Esophagus mucosa (tissue), 1 donor: ENCODE results near the gene ODF2. TPM values are rescaled to one million over a fixed set of nuclear protein-coding genes. Genes with fewer than 3 reads are reported as not detected.
"Not testable (repeated sequence)": the region's sequence is repeated elsewhere in the genome, so short reads cannot be mapped to it uniquely, and the experiment has no call there.

Source experiments
- ATAC-seq: fragments of 200-7000 bp; cut with Tn5 transposase; one replicate; pipeline ENCODE4 v1.9.1; 2020
- total RNA-seq: library from RNA; stranded (reverse); gene quantifications from one replicate; pipeline ENCODE4 v1.2.4, GENCODE V29; 2023
- donor health status: DM: yes; HTN: yes; CAD: no.

Gene ODF2
- total RNA-seq, 1 donor from 2014 or later: 14.5 TPM

DNA sequence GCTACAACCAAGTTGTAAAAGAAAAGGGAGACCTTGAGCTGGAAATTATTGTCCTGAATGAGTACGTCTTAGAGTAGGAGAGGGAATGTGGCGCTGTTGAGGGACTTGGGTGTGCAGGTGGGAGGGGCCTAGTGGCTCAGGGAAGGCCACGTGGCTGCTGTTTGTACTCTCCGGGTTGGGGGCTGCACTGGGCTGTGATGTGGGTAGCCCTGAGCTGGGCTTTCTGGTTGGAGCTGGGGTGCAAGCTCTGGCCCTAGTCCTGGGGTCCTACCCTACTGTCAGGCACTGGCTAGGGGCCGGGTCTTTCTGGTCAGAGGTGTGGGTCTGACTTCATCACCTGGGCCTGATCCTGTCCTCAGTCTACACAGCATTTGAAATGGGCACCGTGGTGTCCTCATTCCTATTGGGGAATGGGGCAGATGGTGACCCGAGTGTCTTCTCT is 29.6 kb downstream of the ODF2 start:
- ATAC-seq: no peak

DNA sequence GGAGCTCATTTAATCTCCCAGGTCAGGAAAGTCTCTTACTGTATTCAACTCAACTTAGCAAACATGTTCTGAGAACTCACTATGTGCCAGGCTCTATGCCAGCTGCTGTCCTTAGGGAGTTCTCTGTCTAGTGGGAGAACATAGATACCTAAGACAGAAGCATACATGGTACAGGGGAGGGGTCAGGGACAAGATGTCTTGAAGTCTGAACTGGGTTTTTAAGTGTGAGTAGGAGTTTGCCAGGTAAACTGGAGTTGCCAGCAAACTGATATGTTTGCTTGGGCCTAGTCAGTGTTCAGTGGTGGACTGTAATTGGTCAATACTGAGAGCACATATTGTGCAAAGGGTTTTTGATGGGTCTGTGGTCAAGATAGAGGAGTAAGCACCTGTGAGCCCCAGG is 30.4 kb downstream of the ODF2 start:
- no peak for ATAC-seq

DNA sequence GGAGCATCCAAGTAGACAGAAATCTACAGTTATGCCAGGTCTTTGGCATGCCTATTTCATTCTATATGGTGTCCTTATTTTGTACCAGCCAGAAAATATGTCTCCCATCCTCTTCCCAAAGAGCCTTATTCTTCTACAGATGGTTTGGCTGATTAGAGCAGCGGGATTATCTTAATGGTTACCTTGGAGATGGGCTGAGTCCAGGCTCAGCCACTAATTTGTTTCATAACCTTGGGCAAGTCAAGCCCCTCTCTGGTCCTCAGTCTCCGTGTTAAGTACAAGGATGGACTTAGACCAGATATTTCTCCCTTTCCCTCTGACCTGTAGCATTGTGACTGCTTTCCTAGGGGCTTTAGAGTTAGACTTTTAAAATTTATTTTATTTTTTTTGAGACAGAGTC is 37.6 kb downstream of the ODF2 start:
- ATAC-seq: no peak

DNA sequence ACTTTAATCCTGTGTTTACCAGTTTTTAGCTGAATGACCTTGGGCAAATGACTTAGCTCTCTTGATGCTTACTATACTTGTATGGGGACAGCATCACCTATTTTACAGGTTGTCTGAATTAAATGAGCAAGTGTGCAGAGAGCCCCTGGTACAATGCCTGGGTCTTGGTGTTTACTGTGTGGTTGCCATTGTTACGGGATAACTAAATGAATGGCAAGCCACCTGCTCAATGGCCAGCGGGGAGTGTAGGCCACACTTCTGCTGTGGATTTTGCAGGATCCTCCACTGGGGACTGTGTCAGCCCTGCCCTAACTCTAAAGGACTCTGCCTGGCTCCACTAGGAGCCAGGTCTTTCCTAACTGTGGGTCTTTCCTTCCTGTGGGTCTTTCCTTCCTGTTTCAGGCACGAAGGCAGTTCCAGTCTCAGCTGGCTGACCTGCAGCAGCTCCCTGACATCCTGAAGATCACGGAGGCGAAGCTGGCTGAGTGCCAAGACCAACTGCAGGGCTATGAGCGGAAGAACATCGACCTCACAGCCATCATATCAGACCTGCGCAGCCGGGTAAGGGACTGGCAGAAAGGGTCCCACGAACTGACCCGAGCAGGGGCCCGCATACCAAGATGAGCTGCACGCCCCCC is 38.4 kb downstream of the ODF2 start:
- ATAC-seq: peak; percentile 51

DNA sequence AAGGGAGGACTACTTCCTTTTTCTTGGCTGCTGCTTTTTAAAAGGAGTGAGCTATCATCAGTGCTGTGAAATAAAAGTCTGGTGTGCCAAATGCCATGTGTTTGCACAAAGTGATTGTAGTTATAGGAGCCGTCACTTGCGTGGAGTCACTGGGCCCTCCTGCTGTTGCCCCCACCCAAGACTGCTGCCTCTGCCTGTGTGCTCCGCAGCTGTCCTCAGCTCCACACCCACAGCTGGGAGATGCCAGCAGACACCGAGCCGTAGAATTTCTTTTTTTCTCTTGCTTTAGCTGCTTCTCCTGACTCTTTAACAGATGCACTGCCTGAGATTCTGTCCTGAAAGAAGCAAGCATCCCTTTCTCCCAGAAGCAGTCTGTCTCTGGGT is 38.9 kb downstream of the ODF2 start:
- no peak for ATAC-seq

DNA sequence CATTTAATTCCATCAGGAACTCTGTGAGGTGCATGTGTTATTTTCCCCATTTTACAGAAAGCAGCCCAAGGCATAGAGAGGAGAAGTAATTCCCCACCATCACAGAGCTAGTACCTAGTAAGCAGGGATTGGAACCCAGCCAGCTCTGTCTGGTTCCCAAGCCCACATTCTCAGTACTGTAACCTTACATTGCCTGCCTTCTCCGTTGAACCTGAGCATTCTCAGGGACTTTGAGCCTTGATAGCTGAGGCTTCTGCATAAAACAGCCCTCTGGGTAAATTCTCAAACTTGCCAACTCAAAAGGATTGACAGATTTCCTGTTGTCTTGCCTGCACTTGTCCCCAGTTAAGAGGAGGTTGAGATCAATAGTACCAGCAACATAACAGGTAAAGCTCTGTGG is 39.5 kb downstream of the ODF2 start:
- peak; percentile 40 for ATAC-seq

DNA sequence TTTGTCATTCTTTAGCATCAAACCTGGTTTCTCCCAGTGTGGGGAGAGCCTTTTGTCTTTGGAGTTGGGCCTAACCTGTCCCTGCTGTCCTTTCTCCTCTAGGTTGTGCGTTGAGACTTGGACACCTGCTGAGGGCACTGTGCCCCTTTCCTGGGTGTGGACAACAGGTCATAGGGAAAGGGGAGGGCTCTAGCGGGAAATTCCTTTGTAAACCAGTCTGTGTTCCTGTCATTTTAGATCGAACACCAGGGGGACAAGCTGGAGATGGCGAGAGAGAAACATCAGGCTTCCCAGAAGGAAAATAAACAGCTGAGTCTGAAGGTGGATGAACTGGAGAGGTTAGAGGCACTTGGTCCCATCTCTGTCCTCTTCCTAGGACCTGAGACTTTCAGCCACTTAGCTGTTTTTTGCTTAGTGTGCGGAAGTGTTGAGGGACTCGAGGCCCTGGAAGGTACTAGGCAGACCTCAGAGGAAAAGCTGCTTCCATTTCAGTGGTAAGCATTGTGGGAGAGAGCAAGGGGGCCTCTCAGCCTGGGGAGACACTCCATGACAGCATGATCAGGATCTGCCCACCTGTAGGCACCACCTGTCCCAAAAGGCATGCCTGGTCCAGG is 40.1 kb downstream of the ODF2 start:
- ATAC-seq: peak; percentile 11

DNA sequence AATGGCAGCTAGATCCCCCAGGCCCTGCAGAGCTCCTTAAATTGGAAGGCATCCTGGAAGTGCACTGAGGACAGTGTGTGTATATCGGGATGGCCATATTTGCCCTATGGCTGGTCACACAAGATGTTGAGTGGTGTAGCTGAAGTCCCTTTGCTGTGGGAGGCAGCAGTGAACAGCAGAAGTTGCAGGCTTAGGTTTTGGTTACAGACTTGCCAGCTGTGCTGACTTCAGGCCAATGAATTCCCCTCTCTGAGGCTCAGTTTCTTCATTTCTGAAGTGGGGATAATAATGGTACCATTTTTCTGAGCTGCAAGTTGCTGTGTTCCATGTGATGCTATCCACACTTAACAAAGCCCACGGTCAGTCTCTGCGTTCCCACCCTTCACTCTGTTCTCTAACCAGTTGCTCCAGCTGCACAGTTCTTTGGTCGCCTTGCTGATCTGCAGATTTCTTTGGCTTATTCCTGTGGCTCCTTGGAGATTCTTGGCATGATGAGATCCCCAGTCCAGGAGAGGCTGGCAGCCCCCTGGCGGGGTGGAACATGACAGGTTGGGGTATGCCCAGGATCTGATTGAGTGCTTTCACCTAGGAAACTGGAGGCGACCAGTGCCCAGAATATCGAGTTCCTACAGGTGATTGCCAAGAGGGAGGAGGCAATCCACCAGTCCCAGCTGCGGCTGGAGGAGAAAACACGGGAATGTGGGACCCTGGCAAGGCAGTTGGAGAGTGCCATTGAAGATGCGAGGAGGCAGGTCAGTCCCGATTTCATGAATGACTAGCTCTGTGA is 42.2 kb downstream of the ODF2 start:
- no peak for ATAC-seq

DNA sequence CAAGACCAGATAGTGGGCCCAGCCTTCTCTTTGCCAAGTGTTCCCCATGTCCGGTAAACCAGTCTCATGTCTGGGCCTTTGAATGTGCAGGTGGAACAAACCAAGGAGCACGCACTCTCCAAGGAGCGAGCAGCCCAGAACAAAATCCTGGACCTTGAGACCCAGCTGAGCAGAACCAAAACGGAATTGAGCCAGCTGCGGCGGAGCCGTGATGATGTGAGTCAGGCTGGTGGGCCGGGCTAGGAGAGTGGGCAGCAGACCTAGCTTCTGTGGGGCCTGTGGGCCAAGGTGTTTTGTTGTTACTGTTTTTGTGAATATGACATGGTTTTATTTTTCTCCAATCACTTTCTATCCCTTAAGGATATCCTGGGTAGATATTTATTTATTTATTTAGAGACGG is 43.1 kb downstream of the ODF2 start:
- ATAC-seq: no peak

DNA sequence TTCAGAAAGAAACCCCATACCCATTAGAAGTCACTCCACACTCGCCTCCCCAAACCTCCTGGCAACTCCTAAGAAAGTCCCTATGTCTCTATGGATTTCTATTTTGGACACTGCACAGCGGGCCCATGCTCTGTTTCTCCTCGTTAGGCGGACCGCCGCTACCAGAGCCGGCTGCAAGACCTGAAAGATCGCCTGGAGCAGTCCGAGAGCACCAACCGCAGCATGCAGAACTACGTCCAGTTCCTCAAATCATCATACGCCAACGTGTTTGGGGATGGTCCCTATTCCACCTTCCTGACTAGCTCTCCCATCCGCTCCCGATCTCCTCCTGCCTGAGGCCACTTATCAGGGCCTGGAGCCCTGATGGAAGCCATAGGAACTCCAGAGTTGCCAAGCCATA is 44.1 kb downstream of the ODF2 start:
- ATAC-seq: no peak

DNA sequence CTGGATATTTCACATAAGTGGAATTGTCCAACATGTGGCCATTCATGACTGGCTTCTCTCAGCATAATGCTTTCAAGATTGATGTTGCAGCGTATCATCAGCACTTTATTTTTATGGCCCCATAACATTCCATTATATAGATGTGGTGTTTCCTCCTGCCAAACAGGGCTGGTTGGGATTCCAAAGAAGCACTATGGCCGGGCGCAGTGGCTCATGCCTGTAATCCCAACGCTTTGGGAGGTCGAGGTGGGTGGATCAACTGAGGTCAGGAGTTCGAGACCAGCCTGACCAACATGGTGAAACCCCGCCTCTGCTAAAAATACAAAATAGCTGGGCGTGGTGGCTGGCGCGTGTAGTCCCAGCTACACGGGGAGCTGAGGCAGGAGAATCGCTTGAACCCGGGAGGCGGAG is 47.6 kb downstream of the ODF2 start:
- not testable (repeated sequence) for ATAC-seq

DNA sequence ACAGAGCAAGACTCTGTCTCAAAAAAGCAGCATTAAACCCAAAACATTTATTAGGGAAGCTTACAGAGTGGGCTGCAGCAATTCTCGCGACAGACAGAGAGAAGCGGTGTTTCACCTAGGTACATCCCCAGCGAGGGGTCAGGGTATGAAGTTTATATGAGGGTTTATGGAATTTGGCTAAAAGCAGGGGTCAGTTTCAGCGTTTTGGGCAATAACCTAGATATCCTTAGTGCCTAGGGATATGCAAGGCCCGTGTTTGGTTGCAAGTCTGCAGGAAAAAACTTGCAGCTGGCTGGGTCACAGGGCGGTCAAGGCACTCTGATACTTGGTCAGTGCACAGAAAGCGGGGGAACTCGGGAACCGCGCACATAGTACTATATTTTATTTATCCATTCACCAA is 48.1 kb downstream of the ODF2 start:
- peak; percentile 16 for ATAC-seq

DNA sequence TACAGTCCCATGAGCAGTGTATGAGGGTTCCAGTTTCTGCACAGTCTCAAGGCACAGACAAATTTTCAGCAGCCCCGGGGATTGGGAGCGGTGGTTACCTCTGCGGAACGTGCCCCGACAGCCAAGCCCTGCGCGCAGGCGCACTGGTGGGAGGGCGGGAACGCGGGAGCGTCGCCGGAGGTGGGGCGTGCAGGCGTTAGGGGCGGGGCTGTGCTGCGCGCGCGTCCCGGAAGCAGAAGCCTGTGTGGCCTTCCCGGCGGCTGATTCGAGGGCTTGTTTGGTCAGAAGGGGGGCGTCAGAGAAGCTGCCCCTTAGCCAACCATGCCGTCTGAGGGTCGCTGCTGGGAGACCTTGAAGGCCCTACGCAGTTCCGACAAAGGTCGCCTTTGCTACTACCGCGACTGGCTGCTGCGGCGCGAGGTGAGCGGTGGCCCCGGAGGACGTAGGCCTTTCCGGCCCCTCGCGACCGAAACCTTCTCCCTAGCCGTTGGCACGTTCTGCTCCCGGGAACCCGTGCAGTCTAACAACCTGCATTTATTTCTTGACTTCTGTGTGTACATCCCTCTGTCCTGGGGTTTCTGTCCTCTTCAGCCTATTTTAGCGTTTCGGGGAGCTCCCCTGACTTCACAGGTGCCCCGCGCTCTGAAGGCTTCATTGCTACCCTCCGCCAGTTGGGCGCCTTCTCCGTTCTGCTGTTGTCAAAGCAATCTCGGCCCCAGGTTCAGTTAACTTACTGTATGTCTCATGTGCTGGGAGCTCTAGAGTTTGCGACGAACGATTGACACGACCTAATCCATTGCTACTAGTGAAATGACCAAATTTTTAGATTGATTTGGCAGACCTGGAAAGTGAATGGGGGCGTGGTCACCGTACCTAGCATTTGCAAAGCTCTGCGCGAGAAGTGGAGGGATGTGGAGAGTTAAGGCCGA is 48.9 kb downstream of the ODF2 start, which contains the start of gene GLE1:
Gene GLE1 (plus strand): TSS at position 235 of the 929 bp plus-strand sequence. CDS start 87 bp downstream, at position 322.
- ATAC-seq: peak; percentile 98

DNA sequence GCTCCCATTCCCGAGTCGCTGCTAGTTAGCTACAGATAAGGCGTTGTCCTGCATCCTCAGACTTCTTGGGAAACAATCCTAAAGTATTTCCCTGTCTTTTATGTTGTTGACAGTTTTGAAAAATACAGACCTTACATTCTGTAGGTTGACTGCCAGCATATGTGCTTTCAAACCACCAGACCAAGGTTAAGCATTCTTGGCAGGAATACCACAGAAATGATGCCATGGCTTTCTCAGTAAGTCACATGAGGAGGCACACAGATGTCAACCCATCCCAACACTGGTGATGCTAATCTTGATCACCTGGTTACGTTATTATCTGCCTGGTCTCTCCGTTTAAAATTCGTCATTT is 49.6 kb downstream of the ODF2 start:
- no peak for ATAC-seq

DNA sequence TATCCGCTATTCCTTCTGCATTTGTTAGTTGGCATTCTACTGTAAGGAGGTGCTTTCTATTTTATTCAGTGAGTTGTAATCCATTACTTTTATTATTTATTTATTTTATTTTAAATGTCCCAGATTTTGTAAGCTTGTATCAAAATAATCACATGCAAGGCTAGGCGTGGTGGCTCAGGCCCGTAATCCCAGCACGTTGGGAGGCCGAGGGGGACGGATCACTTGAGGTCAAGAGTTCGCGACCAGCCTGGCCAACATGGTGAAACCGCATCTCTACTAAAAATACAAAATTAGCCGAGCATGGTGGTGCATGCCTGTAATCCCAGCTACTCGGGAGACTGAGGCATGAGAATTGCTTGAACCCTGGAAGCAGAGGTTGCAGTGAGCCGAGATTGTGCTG is 50.1 kb downstream of the ODF2 start:
- ATAC-seq: not testable (repeated sequence)

DNA sequence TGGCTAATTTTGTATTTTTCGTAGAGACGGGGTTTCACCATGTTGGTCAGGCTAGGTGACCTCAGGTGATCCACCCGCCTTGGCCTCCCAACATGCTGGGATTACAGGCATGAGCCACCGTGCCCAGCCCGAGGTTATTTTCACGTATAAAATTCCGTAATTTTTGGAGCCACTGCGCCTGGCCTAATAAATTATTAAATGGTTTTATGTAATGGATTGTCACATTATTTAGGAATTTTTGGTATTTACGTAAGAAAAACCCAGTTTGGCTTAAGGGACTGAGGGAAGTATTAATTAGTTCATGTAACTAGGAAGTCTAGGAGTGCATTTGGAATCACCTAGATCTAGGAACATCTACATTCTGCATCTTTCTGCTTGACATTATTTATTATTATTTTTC is 57.0 kb downstream of the ODF2 start:
- ATAC-seq: no peak

DNA sequence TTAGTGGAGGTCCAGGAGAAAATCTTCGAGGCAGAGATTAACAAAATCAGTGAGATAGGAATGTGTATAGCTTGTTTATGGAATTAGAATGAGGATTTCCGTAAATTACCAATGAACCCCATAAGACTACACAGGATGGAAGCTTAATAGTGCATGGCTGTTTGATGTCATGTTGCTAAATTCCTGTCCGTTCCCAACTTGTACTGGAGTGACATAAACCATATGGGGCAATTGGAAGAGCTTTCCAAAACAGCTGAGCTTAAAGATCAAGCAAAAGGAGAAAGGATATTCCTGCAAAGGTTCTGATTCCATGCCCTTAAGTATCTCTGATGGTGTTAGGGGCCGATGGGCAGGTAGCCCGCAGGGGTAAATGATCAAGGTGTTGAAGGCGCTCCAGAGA is 66.2 kb downstream of the ODF2 start:
- no peak for ATAC-seq

DNA sequence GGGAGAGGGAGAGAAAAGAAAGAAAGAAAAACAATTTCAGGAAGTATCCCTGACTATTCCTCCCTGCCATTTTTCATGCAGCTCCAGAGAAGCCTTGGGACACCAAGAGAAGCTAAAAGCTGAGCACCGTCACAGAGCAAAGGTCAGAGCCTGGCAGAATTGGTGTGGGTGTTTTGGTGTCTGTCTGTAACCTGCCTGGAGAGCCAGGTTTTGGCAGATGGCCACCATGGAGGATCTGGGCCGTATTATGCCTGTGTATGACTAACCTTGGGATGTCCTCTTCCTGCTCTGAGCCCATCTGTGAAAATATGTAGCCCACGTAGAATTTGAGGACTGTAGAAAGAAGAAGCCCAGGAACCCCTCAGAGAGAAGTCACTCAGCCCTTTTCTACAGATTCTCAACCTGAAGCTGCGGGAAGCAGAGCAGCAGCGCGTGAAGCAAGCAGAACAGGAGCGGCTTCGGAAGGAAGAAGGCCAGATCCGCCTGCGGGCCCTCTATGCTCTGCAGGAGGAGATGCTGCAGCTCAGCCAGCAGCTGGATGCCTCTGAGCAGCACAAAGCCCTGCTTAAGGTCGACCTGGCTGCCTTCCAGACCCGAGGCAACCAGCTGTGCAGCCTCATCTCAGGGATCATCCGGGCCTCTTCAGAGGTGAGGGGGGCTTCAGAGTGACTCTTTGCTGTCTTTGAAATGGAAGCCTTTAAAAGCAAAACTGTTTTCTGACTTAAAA is 67.6 kb downstream of the ODF2 start:
- peak; percentile 62 for ATAC-seq

DNA sequence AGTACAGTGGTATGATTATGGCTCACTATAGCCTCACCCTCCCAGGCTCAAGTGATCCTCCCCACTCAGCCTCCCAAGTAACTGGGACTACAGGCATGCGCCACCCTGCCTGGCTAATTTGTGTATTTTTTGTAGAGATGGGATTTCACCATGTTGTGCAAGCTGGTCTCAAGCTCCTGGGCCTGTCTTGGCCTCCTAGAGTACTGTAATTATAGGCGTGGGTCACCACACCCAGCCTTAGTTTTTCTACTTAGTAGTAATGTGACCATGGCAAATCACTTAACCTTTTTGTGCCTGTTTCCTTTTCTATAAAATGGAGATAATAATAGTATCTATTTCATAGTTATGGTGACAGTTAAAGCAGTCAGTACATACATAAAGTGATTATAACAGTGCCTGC is 70.9 kb downstream of the ODF2 start:
- peak; percentile 38 for ATAC-seq

DNA sequence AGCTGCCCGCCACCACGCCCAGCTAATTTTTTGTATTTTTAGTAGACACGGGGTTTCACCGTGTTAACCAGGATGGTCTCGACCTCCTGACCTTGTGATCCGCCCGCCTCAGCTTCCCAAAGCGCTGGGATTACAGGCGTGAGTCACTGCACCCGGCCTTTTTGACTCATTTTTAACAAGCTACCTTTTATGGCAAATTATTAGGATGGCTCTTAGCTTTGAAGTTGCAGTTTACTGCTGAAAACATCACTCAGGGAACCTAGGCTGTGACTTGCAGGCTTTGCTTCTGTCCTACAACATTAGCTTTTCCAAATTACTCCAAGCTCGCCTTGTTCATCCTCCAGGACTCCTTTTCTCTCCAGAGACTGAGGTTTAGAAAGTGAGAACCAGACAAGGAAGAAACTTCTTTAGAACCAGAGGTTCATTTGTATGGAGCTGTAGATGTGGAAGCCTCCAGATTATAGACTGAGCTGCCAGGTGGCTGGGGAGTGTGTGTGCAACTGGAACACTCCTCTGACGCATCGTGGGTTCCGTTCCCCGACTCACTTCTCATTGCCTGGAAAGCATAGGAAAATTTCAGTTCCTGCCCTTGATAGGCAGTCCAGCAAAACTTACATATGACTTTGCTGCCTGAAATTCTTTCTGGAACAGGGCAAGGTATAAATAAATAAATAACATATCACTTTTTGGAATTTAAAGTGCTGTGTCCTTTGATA is 72.8 kb downstream of the ODF2 start:
- ATAC-seq: peak; percentile 31

DNA sequence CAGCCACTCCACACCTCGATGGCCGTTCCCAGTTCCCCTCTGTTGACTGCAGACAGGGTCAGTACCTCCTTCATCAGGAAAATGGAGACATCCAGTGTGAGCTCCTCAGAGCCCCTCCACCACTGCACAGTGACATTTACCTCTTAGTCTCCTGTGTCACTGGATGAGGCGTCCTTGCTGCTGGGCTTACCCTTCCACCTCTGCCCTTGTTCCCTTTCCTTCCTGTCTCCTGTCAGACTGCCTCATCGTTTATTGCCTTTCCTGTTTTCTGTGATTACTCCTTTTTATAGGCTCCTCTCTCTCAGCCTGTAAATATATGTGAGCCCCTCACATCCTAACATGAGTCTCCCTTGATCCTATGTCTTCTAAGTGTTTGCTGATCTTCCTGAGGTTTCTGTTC is 73.4 kb downstream of the ODF2 start:
- no peak for ATAC-seq
